Measurements from ENCODE around the gene UBE2F.

DNA sequence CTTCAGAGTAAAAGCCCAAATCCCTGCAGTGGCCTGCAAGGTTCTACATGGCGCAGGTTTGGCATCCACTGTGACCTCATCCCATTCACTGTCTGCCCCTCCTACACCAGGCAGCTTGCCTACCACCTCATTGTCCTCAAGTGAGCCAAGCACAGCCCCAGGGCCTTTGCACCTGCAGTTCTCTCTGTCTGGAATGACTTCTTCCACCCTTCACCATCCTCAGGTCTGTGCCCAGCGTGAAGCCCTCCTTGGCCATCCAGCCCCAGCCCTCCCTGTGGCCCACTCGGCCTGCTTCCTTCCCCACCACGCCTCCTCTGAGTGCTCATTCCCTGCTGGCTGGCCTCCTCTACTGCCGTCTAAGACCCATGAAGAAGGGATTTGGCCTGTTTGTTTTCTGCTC is 32.6 kb upstream of the UBE2F start:
- TF ChIP-seq POLR2AphosphoS5 (IDR thresholded peaks at IDR 0.05) = no peak
- TF ChIP-seq, protein P1, sequence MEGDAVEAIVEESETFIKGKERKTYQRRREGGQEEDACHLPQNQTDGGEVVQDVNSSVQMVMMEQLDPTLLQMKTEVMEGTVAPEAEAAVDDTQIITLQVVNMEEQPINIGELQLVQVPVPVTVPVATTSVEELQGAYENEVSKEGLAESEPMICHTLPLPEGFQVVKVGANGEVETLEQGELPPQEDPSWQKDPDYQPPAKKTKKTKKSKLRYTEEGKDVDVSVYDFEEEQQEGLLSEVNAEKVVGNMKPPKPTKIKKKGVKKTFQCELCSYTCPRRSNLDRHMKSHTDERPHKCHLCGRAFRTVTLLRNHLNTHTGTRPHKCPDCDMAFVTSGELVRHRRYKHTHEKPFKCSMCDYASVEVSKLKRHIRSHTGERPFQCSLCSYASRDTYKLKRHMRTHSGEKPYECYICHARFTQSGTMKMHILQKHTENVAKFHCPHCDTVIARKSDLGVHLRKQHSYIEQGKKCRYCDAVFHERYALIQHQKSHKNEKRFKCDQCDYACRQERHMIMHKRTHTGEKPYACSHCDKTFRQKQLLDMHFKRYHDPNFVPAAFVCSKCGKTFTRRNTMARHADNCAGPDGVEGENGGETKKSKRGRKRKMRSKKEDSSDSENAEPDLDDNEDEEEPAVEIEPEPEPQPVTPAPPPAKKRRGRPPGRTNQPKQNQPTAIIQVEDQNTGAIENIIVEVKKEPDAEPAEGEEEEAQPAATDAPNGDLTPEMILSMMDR (IDR thresholded peaks at IDR 0.05) = no peak

All from breast epithelium (tissue), 3 donors.